GM10248 (cell line): ENCODE data around the gene MED20.
"Not testable (repeated sequence)": the region's sequence is repeated elsewhere in the genome, so short reads cannot be mapped to it uniquely, and the experiment has no call there.

Source experiments
- CTCF ChIA-PET: fragments of 300-600 bp; sonication (Branson Sonifier 250); formaldehyde crosslinking; extraction: SDS; loops from one replicate; lab custom pipeline; 2021; ENCODE audit warnings: antibody characterized with exemption; lab: Yijun Ruan, JAX
- POLR2A ChIA-PET: fragments of 350-650 bp; sonication (Branson Sonifier 250); formaldehyde crosslinking; extraction: SDS; loops from one replicate; lab custom pipeline; 2020; ENCODE audit warnings: antibody characterized with exemption; lab: Yijun Ruan, JAX
- DNase-seq: peaks from one replicate; pipeline ENCODE4 v3.0.0; 2012; ENCODE audit errors: extremely low spot score
- CTCF ChIP-seq: IDR thresholded peaks from 2 replicates; pipeline ENCODE4 v1.5.1; 2012; ENCODE audit warnings: mild to moderate bottlenecking, low read depth; ENCODE audit errors: extremely low read depth, missing control alignments, control extremely low read depth

MED20 gene

GRCh38 chr6:41955412-41955811 is 34.5 kb upstream of the MED20 start:
- CTCF ChIA-PET: interaction anchor here (1.0 kb wide), 1 partner anchor 20 kb away, joined by 4 read pairs; no protein-coding TSS in a partner anchor
- no peak for TF ChIP-seq CTCF
- POLR2A ChIA-PET: interaction anchor here (0.7 kb wide), 1 partner anchor 94 kb away, joined by 5 read pairs; no protein-coding TSS in a partner anchor
- no peak for DNase-seq

- ChIA-PET CTCF (interaction anchor here (1.0 kb wide), 1 partner anchor 19 kb away, joined by 4 read pairs; no protein-coding TSS in a partner anchor), POLR2A (no interaction called here)
- no peak for TF ChIP-seq CTCF
- DNase-seq: no peak
Observed at GRCh38 chr6:41954668-41955067, 33.7 kb upstream of the MED20 start.

- ChIA-PET POLR2A (no interaction called here), CTCF (no interaction called here)
- no peak for DNase-seq
- TF ChIP-seq CTCF: no peak
Observed at GRCh38 chr6:41947581-41948220, 26.8 kb upstream of the MED20 start.

GRCh38 chr6:41943456-41943855 is 22.5 kb upstream of the MED20 start:
- ChIA-PET CTCF (interaction anchor here (0.7 to 2.0 kb wide), 3 partner anchors 101 to 395 kb away, joined by 3 to 6 read pairs (median 3); no protein-coding TSS in a partner anchor), POLR2A (no interaction called here)
- no peak for DNase-seq
- no peak for TF ChIP-seq CTCF

- POLR2A ChIA-PET, DNase-seq: not testable (repeated sequence)
- CTCF ChIA-PET: interaction anchor here (1.2 to 2.1 kb wide), 4 partner anchors 22 to 156 kb away, joined by 3 to 12 read pairs (median 7); partner anchors contain the start of genes BYSL, MED20 and TOMM6
Observed at GRCh38 chr6:41942882-41943281, 21.9 kb upstream of the MED20 start.

GRCh38 chr6:41942067-41942851 is 21.3 kb upstream of the MED20 start:
- ChIA-PET CTCF (interaction anchor here (0.8 to 2.1 kb wide), 6 partner anchors 10 to 155 kb away, joined by 3 to 12 read pairs (median 6); partner anchors contain the start of genes BYSL, MED20 and TOMM6), POLR2A (no interaction called here)
- DNase-seq: no peak
- TF ChIP-seq CTCF: no peak
